GM12878 (cell line): Measurements from ENCODE around the gene CYTH2. TPM values are rescaled to one million over a fixed set of nuclear protein-coding genes. Genes with fewer than 3 reads are reported as not detected.

Source experiments
- ATAC-seq: fragments of 200-7000 bp; cut with Tn5 transposase; 3 replicates; pipeline ENCODE4 v1.9.1; 2020; ENCODE audit warnings: mild to moderate bottlenecking, moderate library complexity
- BruUV-seq: library from RNA; stranded (reverse); fragments of 400-500 nt; replicated peaks from 2 replicates; lab custom pipeline; 2021; lab: Mats Ljungman, UMichigan
- CTCF ChIA-PET: fragments of 300-600 bp; sonication (Branson Sonifier 250); formaldehyde crosslinking; extraction: SDS; loops from one replicate; lab custom pipeline; 2021; ENCODE audit warnings: inconsistent platforms; lab: Yijun Ruan, JAX
- POLR2A ChIA-PET: fragments of 350-600 bp; formaldehyde crosslinking; extraction: SDS; loops from one replicate; lab custom pipeline; 2021; ENCODE audit warnings: inconsistent platforms; lab: Charles Lee
- RAD21 ChIA-PET: fragments of 300-600 bp; sonication (Branson Sonifier 250); formaldehyde crosslinking; loops from one replicate; lab custom pipeline; 2023; ENCODE audit warnings: antibody characterized with exemption; ENCODE audit not compliant: unreplicated experiment; lab: Charles Lee
- SMC1A ChIA-PET: fragments of 300-600 bp; sonication (Branson Sonifier 250); formaldehyde crosslinking; loops from one replicate; lab custom pipeline; 2023; ENCODE audit not compliant: unreplicated experiment, uncharacterized antibody; lab: Charles Lee
- DNase-seq: peaks from one replicate; pipeline ENCODE4 v3.0.0-alpha.2; 2011; ENCODE audit warnings: low read depth, low spot score
- FAIRE-seq: peaks from 3 replicates; lab custom pipeline; 2011; peaks lifted over from hg19 to GRCh38; lab: Jason Lieb, UNC
- H2AFZ ChIP-seq: 2 replicates; pipeline ENCODE4 v1.6.0; 2011; ENCODE audit warnings: low read depth, low read length, control low read depth; ENCODE audit not compliant: control insufficient read depth
- H3K27ac ChIP-seq: 2 replicates; pipeline ENCODE4 v1.5.1; 2011; ENCODE audit warnings: control low read depth; ENCODE audit not compliant: control insufficient read depth, insufficient read depth
- H3K27me3 ChIP-seq, 2 experiments: replicated peaks in 1 of 2; 2 replicates each; pipeline versions ENCODE4 v1.6.0 to v1.6.1; 2011; ENCODE audit warnings: low read length in 1 of 2; ENCODE audit not compliant: control insufficient read depth in 2 of 2, insufficient read depth in 2 of 2
- H3K36me3 ChIP-seq, 2 experiments: 2 replicates each; pipeline ENCODE4 v1.5.1; 2011; ENCODE audit warnings: low read length in 1 of 2; ENCODE audit not compliant: control insufficient read depth in 2 of 2, insufficient read depth in 2 of 2
- H3K4me1 ChIP-seq: 2 replicates; pipeline ENCODE4 v1.6.1; 2011; ENCODE audit warnings: mild to moderate bottlenecking, low read length, moderate library complexity, mixed read lengths; ENCODE audit not compliant: control insufficient read depth, insufficient read depth
- H3K4me2 ChIP-seq: 2 replicates; pipeline ENCODE4 v1.6.0; 2011; ENCODE audit warnings: control low read depth; ENCODE audit not compliant: control insufficient read depth, insufficient read depth
- H3K4me3 ChIP-seq: fragments of 200-600 bp; sonication (generic); 2 replicates; pipeline ENCODE4 v1.5.1; 2016
- H3K79me2 ChIP-seq: 2 replicates; pipeline ENCODE4 v1.6.0; 2011; ENCODE audit warnings: low read length; ENCODE audit not compliant: control insufficient read depth, insufficient read depth
- H3K9ac ChIP-seq: 2 replicates; pipeline ENCODE4 v1.8.0; 2011; ENCODE audit warnings: low read length, control low read depth, mixed read lengths; ENCODE audit not compliant: control insufficient read depth, insufficient read depth
- H3K9me3 ChIP-seq: replicated peaks from 3 replicates; pipeline ENCODE4 v1.5.1; 2011; ENCODE audit warnings: mild to moderate bottlenecking, low read length; ENCODE audit not compliant: control insufficient read depth, insufficient read depth
- H4K20me1 ChIP-seq: 2 replicates; pipeline ENCODE4 v1.6.0; 2011; ENCODE audit not compliant: control insufficient read depth, insufficient read depth
- NFYB ChIP-seq: IDR thresholded peaks from 2 replicates; pipeline ENCODE4 v1.6.1; 2011; ENCODE audit warnings: low read depth, mild to moderate bottlenecking, low read length, improper control_type of control experiment, moderate library complexity; ENCODE audit not compliant: insufficient read depth
- NR2C2 ChIP-seq: IDR thresholded peaks from 2 replicates; pipeline ENCODE4 v1.6.1; 2011; ENCODE audit warnings: borderline replicate concordance, low read depth; ENCODE audit not compliant: control insufficient read depth, insufficient read length
- SMARCA5 ChIP-seq: fragments of 450-650 bp; IDR thresholded peaks from 2 replicates; pipeline ENCODE4 v1.6.1; 2017; ENCODE audit warnings: mild to moderate bottlenecking
- ZNF384 ChIP-seq: IDR thresholded peaks from 2 replicates; pipeline ENCODE4 v1.6.1; 2012; ENCODE audit warnings: low read depth, mild to moderate bottlenecking, low read length, improper control_type of control experiment, borderline replicate concordance
- WGBS: methylation state at CpG from one replicate; pipeline ENCODE4 v1.1.6; 2016; ENCODE audit warnings: low lambda C conversion rate; ENCODE audit not compliant: insufficient replicate concordance, insufficient coverage; ENCODE audit errors: missing lambda C conversion rate; 5-methylcytosine and 5-hydroxymethylcytosine counted together
- in situ Hi-C: fragments of 300-500 bp; cut with MboI; formaldehyde crosslinking; loops from 9 replicates; pipeline ENCODE4 v1.14.3; 2018; ENCODE audit warnings: mixed read lengths
- intact Hi-C: fragments of 100-400 bp; cut with micrococcal nuclease; formaldehyde crosslinking; loops from one replicate; pipeline ENCODE4 v1.14.2; 2022; ENCODE audit not compliant: unreplicated experiment
- polyA plus RNA-seq, 11 experiments: library from polyadenylated mRNA; depleted of rRNA in 4 of 11; unstranded in 6 of 11; stranded (reverse) in 5 of 11; fragments of >200 nt; fragmentation: Nextera tagmentation in 4 of 11; fragmentation: Illumina TruSeq in 1 of 11; extraction: Ambion mirVana in 4 of 11; extraction: Trizol in 1 of 11; gene quantifications; 1 replicate in 1 of 11; 2 replicates in 10 of 11; pipeline versions ENCODE4 v1.2.1 to v1.2.3, GENCODE V29; 2011 to 2016; ENCODE audit warnings: inconsistent platforms in 2 of 11, missing spikeins in 2 of 11, low read depth in 1 of 11
- total RNA-seq, 4 experiments: library from RNA; depleted of rRNA in 3 of 4; stranded (reverse); fragments of >200 nt in 3 of 4; fragmentation: Illumina TruSeq in 1 of 4; extraction: Trizol in 1 of 4; gene quantifications; 2 replicates each; pipeline versions ENCODE4 v1.2.1 to v1.2.3, GENCODE V29; 2013 to 2021
- TF ChIP-seq, protein P1 (sequence below): IDR thresholded peaks from 2 replicates; pipeline ENCODE4 v1.6.1; 2011; ENCODE audit warnings: borderline replicate concordance, low read depth, mild to moderate bottlenecking, moderate library complexity, low read length; ENCODE audit not compliant: insufficient read depth, poor library complexity, severe bottlenecking

Gene CYTH2
- total and polyA plus RNA-seq, 10 of the 15 experiments (the other 5 are each of a cell fraction or from before 2014, with no cell fraction given) = 1.3 to 31.9 (median 22.2) TPM

DNA sequence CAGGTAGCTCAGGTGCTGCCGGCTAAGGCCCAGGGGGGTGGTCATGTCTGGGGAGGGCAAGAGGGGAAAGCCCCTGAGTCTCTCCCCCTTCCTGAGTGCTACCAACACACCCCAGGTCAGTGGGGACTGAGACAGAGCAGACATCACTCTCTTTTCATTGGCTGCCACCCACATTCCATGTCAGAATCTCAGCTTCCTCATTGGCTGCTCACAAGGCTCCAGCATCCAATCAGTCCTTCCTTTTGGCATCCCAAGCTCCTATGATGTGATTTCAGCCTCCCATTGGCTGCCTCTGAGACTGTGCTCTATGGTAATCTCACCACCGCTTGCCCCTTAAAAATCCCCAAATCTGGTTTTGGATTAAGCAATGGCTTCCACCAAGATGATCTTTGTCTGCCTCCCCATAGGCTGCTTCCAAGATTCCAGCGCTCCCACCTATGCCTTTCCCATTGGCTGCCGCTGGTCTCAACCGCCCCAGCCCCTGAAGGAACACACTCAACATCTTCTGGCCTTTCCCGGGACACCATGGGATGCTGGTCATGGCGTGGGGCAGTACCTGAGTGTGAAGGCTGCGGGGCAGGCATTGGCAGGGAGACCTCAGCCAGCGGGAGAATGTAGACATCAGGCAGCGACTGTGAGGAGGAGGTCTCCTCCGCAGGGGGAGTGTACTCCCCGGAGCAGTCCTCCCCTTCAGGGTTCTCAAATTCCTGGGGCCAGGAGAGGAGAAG is 40.5 kb downstream of the CYTH2 start:
- Histone ChIP-seq H3K4me3 (no peak overlapping the region), H3K4me1 (peaks cover 14% of the 10 kb centered on the region), H2AFZ (no peak overlapping the region), H4K20me1 (no peaks in the 10 kb centered on the region; the same call in 1 of the 2 replicates), H3K9me3 (no peaks in the 10 kb centered on the region), H3K27ac (no peak overlapping the region), H3K27me3 (peaks cover 2 to 4% of the 10 kb centered on the region in 2 experiments; a peak in 3 of 4 replicates)
- FAIRE-seq (no peak), ATAC-seq (no peak)
- intact Hi-C loops = no loop called here
- SMC1A ChIA-PET = interaction anchor here (5.5 kb wide), 1 partner anchor 75 kb away, joined by 68 read pairs; no protein-coding TSS in a partner anchor
- peak; percentile 59 for TF ChIP-seq NFYB
- TF ChIP-seq NR2C2 = no peak
- no peak for TF ChIP-seq SMARCA5
- no peak for TF ChIP-seq ZNF384
- TF ChIP-seq, protein P1, sequence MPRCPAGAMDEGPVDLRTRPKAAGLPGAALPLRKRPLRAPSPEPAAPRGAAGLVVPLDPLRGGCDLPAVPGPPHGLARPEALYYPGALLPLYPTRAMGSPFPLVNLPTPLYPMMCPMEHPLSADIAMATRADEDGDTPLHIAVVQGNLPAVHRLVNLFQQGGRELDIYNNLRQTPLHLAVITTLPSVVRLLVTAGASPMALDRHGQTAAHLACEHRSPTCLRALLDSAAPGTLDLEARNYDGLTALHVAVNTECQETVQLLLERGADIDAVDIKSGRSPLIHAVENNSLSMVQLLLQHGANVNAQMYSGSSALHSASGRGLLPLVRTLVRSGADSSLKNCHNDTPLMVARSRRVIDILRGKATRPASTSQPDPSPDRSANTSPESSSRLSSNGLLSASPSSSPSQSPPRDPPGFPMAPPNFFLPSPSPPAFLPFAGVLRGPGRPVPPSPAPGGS = no peak
- TF ChIP-seq, all 136 proteins: peak for 1
- ChIA-PET RAD21 (no interaction called here), CTCF (interaction anchor here (4.1 to 7.1 kb wide), 2 partner anchors 75 to 80 kb away, joined by 24 to 131 read pairs; no protein-coding TSS in a partner anchor), POLR2A (interaction anchor here (0.6 kb wide), 1 partner anchor 154 kb away, joined by 4 read pairs; no protein-coding TSS in a partner anchor)
- in situ Hi-C loops = loop anchor here (5.0 kb wide), 1 partner anchor 73 kb away; no protein-coding TSS in a partner anchor
- BruUV-seq = no TSS peak
- no peak for DNase-seq
- Histone ChIP-seq H3K9ac (no peak overlapping the region), H3K79me2 (no peaks in the 10 kb centered on the region), H3K4me2 (no peak overlapping the region), H3K36me3 (no peaks in the 10 kb centered on the region)
- WGBS = 23% methylated on average over 9 of the region's 12 CpGs
